Cardiac muscle cell (in vitro differentiated cells and primary cell): ENCODE data around the gene MRTO4. TPM values are rescaled to one million over a fixed set of nuclear protein-coding genes. Genes with fewer than 3 reads are reported as not detected.
"Not testable (repeated sequence)": the region's sequence is repeated elsewhere in the genome, so short reads cannot be mapped to it uniquely, and the experiment has no call there.

Experiments
- DNase-seq, 2 donors: peaks; one replicate each; pipeline versions ENCODE4 v3.0.0 to v3.0.0-alpha.2; 2010 to 2017; ENCODE audit warnings: low read depth in 1 of 2, low spot score in 1 of 2
- H3K27ac ChIP-seq: fragments of 200-600 bp; sonication (generic); 2 replicates; pipeline ENCODE4 v1.5.1; 2016
- H3K27me3 ChIP-seq: fragments of 200-600 bp; sonication (generic); 2 replicates; pipeline ENCODE4 v1.6.0; 2016; ENCODE audit warnings: control low read depth
- H3K36me3 ChIP-seq: fragments of 200-600 bp; sonication (generic); 2 replicates; pipeline ENCODE4 v1.5.1; 2016; ENCODE audit warnings: control low read depth
- H3K4me1 ChIP-seq: fragments of 200-600 bp; sonication (generic); 2 replicates; pipeline ENCODE4 v1.8.1; 2017; ENCODE audit warnings: low read depth, mild to moderate bottlenecking, mixed run types
- H3K4me3 ChIP-seq: fragments of 200-600 bp; sonication (generic); 2 replicates; pipeline ENCODE4 v1.5.1; 2016; ENCODE audit warnings: mild to moderate bottlenecking
- H3K9me3 ChIP-seq: fragments of 200-600 bp; sonication (generic); 2 replicates; pipeline ENCODE4 v1.5.1; 2017; ENCODE audit warnings: low read depth, mild to moderate bottlenecking, control low read depth
- CTCF ChIP-seq: IDR thresholded peaks from 2 replicates; pipeline ENCODE4 v1.5.1; 2012; ENCODE audit warnings: low read depth, mild to moderate bottlenecking, low read length
- polyA plus RNA-seq: library from polyadenylated mRNA; unstranded; fragments of >200 nt; fragmentation: Nextera tagmentation; extraction: Ambion mirVana; gene quantifications from 2 replicates; pipeline ENCODE4 v1.2.1, GENCODE V29; 2016
- total RNA-seq: library from RNA; depleted of rRNA; stranded (reverse); fragments of >200 nt; gene quantifications from 2 replicates; pipeline ENCODE4 v1.2.3, GENCODE V29; 2016

MRTO4 gene
- total and polyA plus RNA-seq, 2 experiments from 2014 or later = 21.3 to 33.6 TPM

- DNase-seq = peak in 1 of 2 donors; percentile 86
Observed at GRCh38 chr1:19220991-19221390, 30.6 kb upstream of the MRTO4 start.

GRCh38 chr1:19222573-19222972 is 29.0 kb upstream of the MRTO4 start:
- Histone ChIP-seq H3K4me3 (no peak overlapping the region), H3K27ac (no peak overlapping the region), H3K9me3 (no peaks in the 10 kb centered on the region), H3K27me3 (no peaks in the 10 kb centered on the region), H3K4me1 (no peaks in the 10 kb centered on the region), H3K36me3 (peaks cover 60% of the 10 kb centered on the region)
- DNase-seq = no peak
- TF ChIP-seq CTCF = no peak

More at GRCh38 chr1:19220991-19221390, 30.6 kb upstream of the MRTO4 start:
- Histone ChIP-seq H3K27me3 (no peaks in the 10 kb centered on the region), H3K9me3 (no peaks in the 10 kb centered on the region), H3K4me1 (no peaks in the 10 kb centered on the region), H3K4me3 (no peak overlapping the region), H3K27ac (no peak overlapping the region), H3K36me3 (peaks cover 63% of the 10 kb centered on the region)
- no peak for TF ChIP-seq CTCF

GRCh38 chr1:19222979-19223824 is 28.4 kb upstream of the MRTO4 start:
- DNase-seq = no peak
- H3K4me1 ChIP-seq = no peaks in the 10 kb centered on the region
- no peak overlapping the region for H3K4me3 ChIP-seq
- no peaks in the 10 kb centered on the region for H3K27me3 ChIP-seq
- H3K36me3 ChIP-seq = peaks cover 55% of the 10 kb centered on the region
- TF ChIP-seq CTCF = no peak
- H3K27ac ChIP-seq = no peak overlapping the region
- H3K9me3 ChIP-seq = no peaks in the 10 kb centered on the region

- no peaks in the 10 kb centered on the region for H3K4me1 ChIP-seq
- no peak overlapping the region for H3K27ac ChIP-seq
- no peak for TF ChIP-seq CTCF
- H3K27me3 ChIP-seq = no peaks in the 10 kb centered on the region
- H3K4me3 ChIP-seq = no peak overlapping the region
- DNase-seq = no peak
- H3K9me3 ChIP-seq = no peaks in the 10 kb centered on the region
- H3K36me3 ChIP-seq = peaks cover 66% of the 10 kb centered on the region
Observed at GRCh38 chr1:19229229-19229628, 22.4 kb upstream of the MRTO4 start.

- Histone ChIP-seq H3K27me3 (no peaks in the 10 kb centered on the region), H3K4me1 (no peaks in the 10 kb centered on the region), H3K9me3 (no peaks in the 10 kb centered on the region), H3K4me3 (no peak overlapping the region), H3K36me3 (peaks cover 64% of the 10 kb centered on the region), H3K27ac (no peak overlapping the region)
- DNase-seq = no peak
- no peak for TF ChIP-seq CTCF
Observed at GRCh38 chr1:19229828-19230325, 21.7 kb upstream of the MRTO4 start.

- H3K4me1 ChIP-seq, H3K27ac ChIP-seq, H3K27me3 ChIP-seq, H3K4me3 ChIP-seq, DNase-seq, H3K9me3 ChIP-seq: not testable (repeated sequence)
- H3K36me3 ChIP-seq = peaks cover 55% of the 10 kb centered on the region
Observed at GRCh38 chr1:19231736-19232523, 19.7 kb upstream of the MRTO4 start.
